Measurements from ENCODE around the gene LRRC4C. TPM values are rescaled to one million over a fixed set of nuclear protein-coding genes. Genes with fewer than 3 reads are reported as not detected.

LRRC4C gene
- total RNA-seq, 4 donors from 2014 or later = 1.5 to 2.8 (median 1.7) TPM

GRCh38 chr11:40763046-40763445, 696.4 kb downstream of the LRRC4C start:
- Histone ChIP-seq H3K27ac (no peak overlapping the region), H3K4me1 (no peaks in the 10 kb centered on the region), H3K36me3 (no peaks in the 10 kb centered on the region), H3K9me3 (no peaks in the 10 kb centered on the region), H3K4me3 (no peak overlapping the region), H3K27me3 (no peaks in the 10 kb centered on the region)
- no peak for ATAC-seq
- TF ChIP-seq POLR2A (IDR thresholded peaks at IDR 0.05) (no peak), CTCF (IDR thresholded peaks at IDR 0.05) (no peak), POLR2AphosphoS5 (IDR thresholded peaks at IDR 0.05) (no peak), EP300 (IDR thresholded peaks at IDR 0.05) (no peak)

- TF ChIP-seq POLR2A (IDR thresholded peaks at IDR 0.05) (no peak), EP300 (IDR thresholded peaks at IDR 0.05) (no peak)
These were observed 700.1 kb downstream of the LRRC4C start for GRCh38 chr11:40759341-40759740.

GRCh38 chr11:40754297-40754696, 705.2 kb downstream of the LRRC4C start:
- Histone ChIP-seq H3K4me1 (no peaks in the 10 kb centered on the region), H3K27ac (no peak overlapping the region), H3K36me3 (no peaks in the 10 kb centered on the region), H3K27me3 (no peaks in the 10 kb centered on the region), H3K4me3 (no peak overlapping the region), H3K9me3 (peaks cover 0 to 4% (median 0%) of the 10 kb centered on the region in 3 donors)
- WGBS, 2 donors (ENCODE audit: low coverage in 1 of 2) = 63 to 67% methylated on average over 1 to 2 of the region's 2 CpGs
- no peak for ATAC-seq
- TF ChIP-seq POLR2AphosphoS5 (IDR thresholded peaks at IDR 0.05) (no peak), POLR2A (IDR thresholded peaks at IDR 0.05) (no peak)

More at GRCh38 chr11:40759341-40759740, 700.1 kb downstream of the LRRC4C start:
- Histone ChIP-seq H3K36me3 (no peaks in the 10 kb centered on the region), H3K4me3 (no peak overlapping the region), H3K9me3 (no peaks in the 10 kb centered on the region), H3K27me3 (no peaks in the 10 kb centered on the region), H3K4me1 (no peaks in the 10 kb centered on the region), H3K27ac (no peak overlapping the region)
- 86 to 87% methylated on average over 3 of the region's 3 CpGs for WGBS, 2 donors (ENCODE audit: low coverage in 1 of 2)
- ATAC-seq = no peak

- Histone ChIP-seq H3K27ac (no peak overlapping the region), H3K4me1 (no peaks in the 10 kb centered on the region), H3K4me3 (no peak overlapping the region), H3K36me3 (no peaks in the 10 kb centered on the region), H3K9me3 (peaks cover 0 to 23% (median 0%) of the 10 kb centered on the region in 3 donors), H3K27me3 (no peaks in the 10 kb centered on the region)
- no peak for ATAC-seq
- no peak for TF ChIP-seq CTCF (IDR thresholded peaks at IDR 0.05)
- no peak for TF ChIP-seq POLR2A (IDR thresholded peaks at IDR 0.05)
- no peak for TF ChIP-seq POLR2AphosphoS5 (IDR thresholded peaks at IDR 0.05)
- no peak for TF ChIP-seq EP300 (IDR thresholded peaks at IDR 0.05)
- WGBS, 2 donors (ENCODE audit: low coverage in 1 of 2) = 80% methylated on average over 1 of the region's 4 CpGs; no CpG with 5 or more reads in 1 of the 2 donors
These were observed 713.2 kb downstream of the LRRC4C start for GRCh38 chr11:40746282-40746681.

GRCh38 chr11:40732132-40732531, 727.3 kb downstream of the LRRC4C start:
- no peaks in the 10 kb centered on the region for H3K36me3 ChIP-seq
- WGBS, 2 donors (ENCODE audit: low coverage in 1 of 2) = 22 to 24% methylated on average over 4 of the region's 4 CpGs
- TF ChIP-seq POLR2A (IDR thresholded peaks at IDR 0.05) = no peak
- no peak for TF ChIP-seq EP300 (IDR thresholded peaks at IDR 0.05)
- TF ChIP-seq POLR2AphosphoS5 (IDR thresholded peaks at IDR 0.05) = no peak
- TF ChIP-seq CTCF (IDR thresholded peaks at IDR 0.05) = no peak
- H3K9me3 ChIP-seq = peaks cover 0 to 16% (median 0%) of the 10 kb centered on the region in 3 donors
- H3K4me3 ChIP-seq = no peak overlapping the region
- ATAC-seq = no peak
- no peak overlapping the region for H3K27ac ChIP-seq
- no peaks in the 10 kb centered on the region for H3K27me3 ChIP-seq
- H3K4me1 ChIP-seq = no peaks in the 10 kb centered on the region

- H3K27ac ChIP-seq = no peak overlapping the region
- WGBS, 2 donors (ENCODE audit: low coverage in 1 of 2) = 39 to 71% methylated on average over 1 to 10 of the region's 10 CpGs
- H3K27me3 ChIP-seq = no peaks in the 10 kb centered on the region
- H3K9me3 ChIP-seq = no peaks in the 10 kb centered on the region
- TF ChIP-seq CTCF (IDR thresholded peaks at IDR 0.05) (no peak), EP300 (IDR thresholded peaks at IDR 0.05) (no peak)
- no peak for ATAC-seq
- H3K4me1 ChIP-seq = no peaks in the 10 kb centered on the region
- H3K36me3 ChIP-seq = no peaks in the 10 kb centered on the region
- H3K4me3 ChIP-seq = no peak overlapping the region
These were observed 737.2 kb downstream of the LRRC4C start for GRCh38 chr11:40722179-40722795.

Measured in gastroesophageal sphincter (tissue), 4 donors.